ENCODE data around the gene CLSTN2. TPM values are rescaled to one million over a fixed set of nuclear protein-coding genes. Genes with fewer than 3 reads are reported as not detected.

Gene CLSTN2
- total RNA-seq, 1 donor from 2014 or later: 16.0 TPM

DNA sequence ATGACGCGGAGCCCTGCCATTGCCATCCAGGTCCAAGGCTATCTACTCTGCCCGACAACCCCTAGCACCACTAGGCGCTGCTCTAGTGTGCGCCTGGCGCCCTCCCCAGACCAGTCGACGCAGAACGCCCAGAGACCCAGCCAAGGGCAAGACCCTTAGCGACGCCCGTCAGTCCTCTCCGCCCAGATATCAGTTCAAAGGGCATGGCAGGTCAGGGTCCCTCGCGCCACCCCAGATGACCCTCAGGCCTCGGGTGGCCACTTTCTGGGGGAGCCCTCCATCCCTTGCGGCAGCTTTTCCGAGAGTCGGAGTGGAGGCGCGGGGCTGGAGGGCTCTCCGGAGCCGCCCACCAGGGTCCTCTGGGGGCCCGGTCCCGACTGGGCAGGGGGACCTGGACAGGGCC is 371 bp upstream of the CLSTN2 start:
- no peak for DNase-seq (ENCODE audit: extremely low spot score in 2 of 2)
- H3K4me3 ChIP-seq: peak overlapping the region; percentile 53
- H3K9me3 ChIP-seq: no peaks in the 10 kb centered on the region
- TF ChIP-seq POLR2AphosphoS5 (IDR thresholded peaks at IDR 0.05; ENCODE audit: insufficient read depth in 1 of 2, low read depth in 1 of 2) (peak in 1 of 2 donors; percentile 29), POLR2A (IDR thresholded peaks at IDR 0.05) (no peak)
- TF ChIP-seq, protein P1, sequence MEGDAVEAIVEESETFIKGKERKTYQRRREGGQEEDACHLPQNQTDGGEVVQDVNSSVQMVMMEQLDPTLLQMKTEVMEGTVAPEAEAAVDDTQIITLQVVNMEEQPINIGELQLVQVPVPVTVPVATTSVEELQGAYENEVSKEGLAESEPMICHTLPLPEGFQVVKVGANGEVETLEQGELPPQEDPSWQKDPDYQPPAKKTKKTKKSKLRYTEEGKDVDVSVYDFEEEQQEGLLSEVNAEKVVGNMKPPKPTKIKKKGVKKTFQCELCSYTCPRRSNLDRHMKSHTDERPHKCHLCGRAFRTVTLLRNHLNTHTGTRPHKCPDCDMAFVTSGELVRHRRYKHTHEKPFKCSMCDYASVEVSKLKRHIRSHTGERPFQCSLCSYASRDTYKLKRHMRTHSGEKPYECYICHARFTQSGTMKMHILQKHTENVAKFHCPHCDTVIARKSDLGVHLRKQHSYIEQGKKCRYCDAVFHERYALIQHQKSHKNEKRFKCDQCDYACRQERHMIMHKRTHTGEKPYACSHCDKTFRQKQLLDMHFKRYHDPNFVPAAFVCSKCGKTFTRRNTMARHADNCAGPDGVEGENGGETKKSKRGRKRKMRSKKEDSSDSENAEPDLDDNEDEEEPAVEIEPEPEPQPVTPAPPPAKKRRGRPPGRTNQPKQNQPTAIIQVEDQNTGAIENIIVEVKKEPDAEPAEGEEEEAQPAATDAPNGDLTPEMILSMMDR (IDR thresholded peaks at IDR 0.05): peak in 1 of 3 experiments; percentile 20
- intact Hi-C loops (cut with DNase I): loop anchor here (2.0 kb wide), 1 partner anchor 802 kb away; no protein-coding TSS in a partner anchor
- H3K4me1 ChIP-seq: peaks cover 12% of the 10 kb centered on the region
- no peaks in the 10 kb centered on the region for H3K36me3 ChIP-seq
- no peak overlapping the region for H3K27ac ChIP-seq
- H3K27me3 ChIP-seq: no peaks in the 10 kb centered on the region

DNA sequence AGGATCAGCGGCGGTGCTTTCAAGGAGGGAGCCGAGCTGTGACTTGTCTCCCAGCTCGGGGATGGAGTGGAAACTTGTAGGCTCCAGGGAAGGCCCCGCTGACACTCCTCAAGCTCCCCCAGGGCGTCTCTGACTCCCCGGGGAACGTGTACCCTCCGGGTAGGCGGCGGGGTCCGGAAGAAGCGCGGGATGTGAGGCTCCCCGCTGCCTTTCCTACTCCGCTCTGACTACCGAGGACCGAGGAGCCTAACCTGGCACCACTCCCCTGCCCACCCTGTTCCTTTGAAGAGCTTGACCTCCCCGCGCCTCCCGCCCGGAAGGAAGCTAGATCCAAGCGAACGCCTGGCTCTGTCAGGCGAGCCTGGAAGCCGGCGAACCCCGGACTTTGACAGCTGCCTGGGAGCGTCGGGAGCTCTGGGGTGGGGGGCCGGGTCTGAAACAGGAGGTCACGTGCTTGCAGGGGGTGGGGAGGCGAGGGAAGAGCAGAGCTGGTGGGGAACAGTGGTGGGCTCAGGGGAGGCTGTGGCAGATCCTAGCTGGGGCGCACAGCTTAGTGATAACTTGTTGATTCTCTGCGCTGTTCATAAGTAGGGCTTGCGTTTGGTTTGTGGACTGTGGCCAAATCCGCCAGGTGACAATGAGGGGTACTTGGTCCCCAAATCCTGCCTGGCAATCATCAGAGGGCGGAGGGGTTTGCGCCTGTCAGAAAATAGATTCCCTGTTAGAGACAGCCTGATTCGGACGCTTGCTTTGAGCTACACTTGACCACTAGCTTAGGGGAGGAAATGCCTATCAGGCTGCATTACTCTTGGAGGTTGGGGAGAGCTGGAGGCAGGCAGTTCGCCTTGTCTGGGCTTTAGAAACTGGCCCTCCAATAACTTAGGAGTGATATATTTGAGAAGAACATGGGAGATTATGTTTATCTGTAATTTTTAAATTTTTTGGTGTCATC is 1.2 kb downstream of the CLSTN2 start:
- TF ChIP-seq POLR2A (IDR thresholded peaks at IDR 0.05) (no peak), POLR2AphosphoS5 (IDR thresholded peaks at IDR 0.05; ENCODE audit: insufficient read depth in 1 of 2, low read depth in 1 of 2) (no peak)
- TF ChIP-seq, protein P1 (IDR thresholded peaks at IDR 0.05): no peak
- H3K27ac ChIP-seq: peak overlapping the region; percentile 44
- intact Hi-C loops (cut with DNase I): loop anchor here (2.0 kb wide), 1 partner anchor 801 kb away; no protein-coding TSS in a partner anchor

DNA sequence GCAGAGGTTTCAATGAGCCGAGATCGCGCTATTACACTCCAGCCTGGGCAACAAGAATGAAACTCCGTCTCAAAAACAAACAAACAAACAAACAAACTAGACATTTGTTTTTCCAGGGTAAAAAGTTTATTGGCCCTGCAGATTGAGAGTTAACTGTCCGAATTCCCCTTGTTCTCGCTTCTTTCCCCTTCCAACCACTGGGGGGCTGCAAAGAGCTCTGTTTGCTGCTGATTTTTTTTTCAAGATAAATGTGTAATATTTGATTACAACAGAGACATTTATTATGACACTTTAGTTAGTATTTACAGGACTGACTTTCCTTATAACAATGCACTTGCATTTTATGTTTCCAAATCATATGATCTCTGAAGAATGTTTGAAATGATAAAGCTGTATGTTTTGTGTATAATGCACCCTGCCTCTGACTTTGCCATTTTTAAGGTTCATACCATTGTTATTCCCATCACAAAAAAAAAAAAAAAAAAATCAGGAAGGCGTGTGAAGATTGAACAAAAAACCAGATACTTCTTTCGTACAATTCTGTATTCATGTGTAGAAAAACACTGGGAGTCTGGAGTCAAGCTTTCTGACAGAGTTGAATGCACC is 2.8 kb downstream of the CLSTN2 start:
- intact Hi-C loops (cut with DNase I): no loop called here
- peaks cover 12% of the 10 kb centered on the region for H3K4me1 ChIP-seq
- H3K4me3 ChIP-seq: no peak overlapping the region
- no peak overlapping the region for H3K27ac ChIP-seq
- H3K9me3 ChIP-seq: no peaks in the 10 kb centered on the region
- no peaks in the 10 kb centered on the region for H3K27me3 ChIP-seq
- DNase-seq (ENCODE audit: extremely low spot score in 2 of 2): no peak
- no peak for TF ChIP-seq POLR2AphosphoS5 (IDR thresholded peaks at IDR 0.05; ENCODE audit: insufficient read depth in 1 of 2, low read depth in 1 of 2)
- TF ChIP-seq, protein P1 (IDR thresholded peaks at IDR 0.05): peak in 2 of 3 experiments; percentile 23 to 52
- no peaks in the 10 kb centered on the region for H3K36me3 ChIP-seq

More for the DNA sequence above, 1.2 kb downstream of the CLSTN2 start:
- no peaks in the 10 kb centered on the region for H3K9me3 ChIP-seq
- H3K27me3 ChIP-seq: no peaks in the 10 kb centered on the region
- peaks cover 12% of the 10 kb centered on the region for H3K4me1 ChIP-seq
- H3K36me3 ChIP-seq: no peaks in the 10 kb centered on the region
- H3K4me3 ChIP-seq: peak overlapping the region; percentile 53
- peak in 1 of 2 donors; percentile 88 for DNase-seq (ENCODE audit: extremely low spot score in 2 of 2)

DNA sequence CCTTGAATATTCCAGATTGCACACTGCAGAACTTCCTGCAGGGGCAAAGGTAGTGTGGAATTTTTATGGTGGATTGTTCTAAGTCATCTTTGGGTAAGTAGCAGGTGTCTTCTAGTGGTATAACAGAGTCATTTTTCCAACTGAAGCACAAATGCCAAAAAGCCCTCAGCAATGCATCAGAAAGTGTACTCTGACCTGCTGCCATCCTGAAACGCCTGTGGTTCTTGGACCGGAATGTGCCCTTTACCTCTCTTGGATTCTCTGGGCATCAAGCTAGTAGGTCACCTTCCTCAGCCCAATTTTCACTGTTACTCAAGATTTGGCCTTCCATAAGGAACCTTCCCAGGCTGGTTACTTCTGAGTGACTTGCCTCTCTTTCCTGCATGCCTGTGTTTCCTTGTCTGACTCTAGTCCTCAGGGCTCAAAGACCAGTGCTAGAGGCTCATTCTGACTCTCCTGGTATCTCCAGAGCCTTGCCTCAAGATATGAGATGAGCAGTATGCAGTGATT is 4.8 kb downstream of the CLSTN2 start:
- Histone ChIP-seq H3K36me3 (no peaks in the 10 kb centered on the region), H3K4me1 (peaks cover 8% of the 10 kb centered on the region), H3K4me3 (no peak overlapping the region), H3K27me3 (no peaks in the 10 kb centered on the region), H3K27ac (no peak overlapping the region), H3K9me3 (no peaks in the 10 kb centered on the region)
- DNase-seq (ENCODE audit: extremely low spot score in 2 of 2): peak in 1 of 2 donors; percentile 70
- TF ChIP-seq, protein P1 (IDR thresholded peaks at IDR 0.05): no peak
- TF ChIP-seq POLR2AphosphoS5 (IDR thresholded peaks at IDR 0.05; ENCODE audit: insufficient read depth in 1 of 2, low read depth in 1 of 2) (no peak), POLR2A (IDR thresholded peaks at IDR 0.05) (no peak)
- intact Hi-C loops (cut with DNase I): no loop called here

Data from vagina (tissue), 2 donors.